K562 (cell line): ENCODE measurements around the gene ATG13. TPM values are rescaled to one million over a fixed set of nuclear protein-coding genes. Genes with fewer than 3 reads are reported as not detected.
A peak's percentile ranks its signal among the peaks of the same experiment; 100 is the strongest.

Source experiments
- CAMTA2 ChIP-seq: fragments of 250-450 bp; sonication (Bioruptor Pico); conservative IDR thresholded peaks from 2 replicates; pipeline ENCODE4 v1.5.1; 2022
- HINFP ChIP-seq: fragments of 450-650 bp; conservative IDR thresholded peaks from 2 replicates; pipeline ENCODE4 v1.6.1; 2016; ENCODE audit warnings: missing genetic modification characterization, low read depth, mild to moderate bottlenecking, control low read depth, missing compliant biosample characterization
- HIVEP1 ChIP-seq: fragments of 250-450 bp; sonication (Bioruptor Pico); IDR thresholded peaks from 2 replicates; pipeline ENCODE4 v1.4.0; 2020; ENCODE audit warnings: mild to moderate bottlenecking
- LEF1 ChIP-seq: fragments of 450-650 bp; IDR thresholded peaks from 2 replicates; pipeline ENCODE4 v1.6.1; 2016; ENCODE audit warnings: mild to moderate bottlenecking
- MAFG ChIP-seq: fragments of 450-650 bp; conservative IDR thresholded peaks from 2 replicates; pipeline ENCODE4 v1.6.1; 2016; ENCODE audit warnings: missing genetic modification characterization, missing compliant biosample characterization
- MTA1 ChIP-seq: fragments of 450-650 bp; IDR thresholded peaks from 2 replicates; pipeline ENCODE4 v1.6.1; 2017; ENCODE audit warnings: borderline replicate concordance
- NCOA4 ChIP-seq: fragments of 450-650 bp; IDR thresholded peaks from 2 replicates; pipeline ENCODE4 v1.6.1; 2018; ENCODE audit warnings: mild to moderate bottlenecking; ENCODE audit not compliant: partially characterized antibody
- NFIX ChIP-seq: fragments of 250-450 bp; sonication (Bioruptor Pico); IDR thresholded peaks from 2 replicates; pipeline ENCODE4 v1.4.0; 2020; ENCODE audit warnings: low read depth, mild to moderate bottlenecking, moderate library complexity
- POLR2B ChIP-seq: fragments of 450-650 bp; IDR thresholded peaks from 2 replicates; pipeline ENCODE4 v1.6.1; 2018; ENCODE audit warnings: low read depth; ENCODE audit not compliant: partially characterized antibody
- PRMT5 ChIP-seq: sonication (generic); formaldehyde crosslinking; IDR thresholded peaks from 2 replicates; pipeline ENCODE4 v1.5.0; 2020; ENCODE audit warnings: missing genetic modification reagents
- RUNX1 ChIP-seq: sonication (generic); IDR thresholded peaks from 2 replicates; pipeline ENCODE4 v1.6.1; 2016; ENCODE audit warnings: antibody characterized with exemption, low read depth
- SIN3B ChIP-seq: fragments of 450-650 bp; IDR thresholded peaks from 2 replicates; pipeline ENCODE4 v1.6.1; 2017; ENCODE audit warnings: low read depth, mild to moderate bottlenecking, moderate library complexity
- SMARCA5 ChIP-seq: fragments of 450-650 bp; IDR thresholded peaks from 2 replicates; pipeline ENCODE4 v1.6.1; 2016
- SREBF2 ChIP-seq: sonication (generic); formaldehyde crosslinking; IDR thresholded peaks from 2 replicates; pipeline ENCODE4 v1.4.0; 2020; ENCODE audit warnings: mild to moderate bottlenecking, missing genetic modification reagents
- TCF3 ChIP-seq: sonication (generic); formaldehyde crosslinking; IDR thresholded peaks from 2 replicates; pipeline ENCODE4 v1.4.0; 2020; ENCODE audit warnings: mild to moderate bottlenecking, missing genetic modification reagents
- ZBTB40 ChIP-seq, 2 experiments: fragments of 450-650 bp in 1 of 2; sonication (generic) in 1 of 2; formaldehyde crosslinking in 1 of 2; IDR thresholded peaks; 2 replicates each; pipeline versions ENCODE4 v1.7.1 to v1.9.0; 2016 to 2022; ENCODE audit warnings: inconsistent platforms in 1 of 2, mild to moderate bottlenecking in 1 of 2, missing genetic modification reagents in 1 of 2
- ZNF175 ChIP-seq: fragments of 200-800 bp; sonication (Bioruptor generic); IDR thresholded peaks from 2 replicates; pipeline ENCODE4 v1.6.1; 2016; ENCODE audit warnings: low read depth, mild to moderate bottlenecking, missing genetic modification characterization, missing compliant biosample characterization
- ZNF717 ChIP-seq: fragments of 250-450 bp; sonication (Bioruptor Pico); IDR thresholded peaks from 2 replicates; pipeline ENCODE4 v1.5.0; 2021
- ZZZ3 ChIP-seq: fragments of 450-650 bp; IDR thresholded peaks from 2 replicates; pipeline ENCODE4 v1.6.1; 2016; ENCODE audit warnings: antibody characterized with exemption, mild to moderate bottlenecking, moderate library complexity
- polyA plus RNA-seq, 8 experiments: library from polyadenylated mRNA; depleted of rRNA in 4 of 8; stranded (reverse) in 5 of 8; unstranded in 3 of 8; fragments of >200 nt; fragmentation: Nextera tagmentation in 2 of 8; fragmentation: Illumina TruSeq in 1 of 8; extraction: Ambion mirVana in 2 of 8; extraction: Trizol in 1 of 8; gene quantifications; 2 replicates each; pipeline versions ENCODE4 v1.2.1 to v1.2.3, GENCODE V29; 2011 to 2014; ENCODE audit warnings: inconsistent platforms in 1 of 8, missing spikeins in 1 of 8
- total RNA-seq, 7 experiments: library from RNA; depleted of rRNA in 6 of 7; stranded (reverse); fragments of >200 nt in 6 of 7; fragmentation: Illumina TruSeq in 2 of 7; extraction: Trizol in 2 of 7; gene quantifications; 2 replicates each; pipeline versions ENCODE4 v1.2.1 to v1.2.3, GENCODE V29; 2011 to 2021; ENCODE audit warnings: low replicate concordance in 1 of 7

ATG13 gene
- total and polyA plus RNA-seq, 9 of the 15 experiments (the other 6 are each of a cell fraction or from before 2014, with no cell fraction given): 13.1 to 61.5 (median 36.5) TPM

GRCh38 chr11:46593550-46594373 lies 23.6 kb upstream of the ATG13 start, which contains the start of gene AMBRA1 (continued):
- peak; percentile 48 for TF ChIP-seq TCF3
- no peak for TF ChIP-seq HINFP (tag)
- TF ChIP-seq LEF1: peak; percentile 60; the same call in 1 of the 2 replicates
- peak; percentile 78 for TF ChIP-seq POLR2B
- peak; percentile 71; the same call in 1 of the 2 replicates for TF ChIP-seq MTA1
- no peak for TF ChIP-seq RUNX1
- TF ChIP-seq PRMT5 (CRISPR knock-in tag): 0 out of 2 replicates have a peak, but pooled peaks have one; percentile 40
- no peak for TF ChIP-seq SMARCA5
- TF ChIP-seq ZBTB40 (IDR thresholded peaks at IDR 0.05): 0 out of 2 replicates have a peak, but pooled peaks have one; percentile 41
- TF ChIP-seq ZBTB40 (CRISPR knock-in tag; IDR thresholded peaks at IDR 0.05): no peak
- TF ChIP-seq SIN3B: peak; percentile 83
- peak; percentile 100 for TF ChIP-seq NCOA4
- no peak for TF ChIP-seq HIVEP1
- TF ChIP-seq MAFG: no peak
- TF ChIP-seq NFIX (CRISPR knock-in tag): no peak
- TF ChIP-seq ZNF175 (CRISPR knock-in tag): peak; percentile 78
- TF ChIP-seq ZNF717: no peak
- TF ChIP-seq SREBF2 (CRISPR knock-in tag): no peak
- no peak for TF ChIP-seq CAMTA2 (CRISPR knock-in tag)
- TF ChIP-seq ZZZ3: no peak
